ENCODE results near the gene CTBP2. TPM values are rescaled to one million over a fixed set of nuclear protein-coding genes. Genes with fewer than 3 reads are reported as not detected.

The CTBP2 gene
- total RNA-seq, 1 experiment from 2014 or later: 77.8 TPM

- TF ChIP-seq EZH2 (IDR thresholded peaks at IDR 0.05; ENCODE audit: borderline replicate concordance, low read depth, low read length, poor library complexity, severe bottlenecking): no peak
- no peak for TF ChIP-seq CTCF (conservative IDR thresholded peaks at IDR 0.05; ENCODE audit: low read depth, low read length)
- no TSS peak for BruUV-seq (replicated peaks)
- H3K27ac ChIP-seq (ENCODE audit: low read depth, low read length, poor library complexity, severe bottlenecking): peak overlapping the region; percentile 16
- H3K9me3 ChIP-seq (ENCODE audit: low read depth, low read length, poor library complexity, severe bottlenecking): no peaks in the 10 kb centered on the region
- no peak overlapping the region for H3K4me3 ChIP-seq (ENCODE audit: low read depth, low read length, poor library complexity, severe bottlenecking)
- intact Hi-C loops (cut with micrococcal nuclease; ENCODE audit: unreplicated experiment): loop anchor here (10.0 kb wide), 1 partner anchor 661 kb away; no protein-coding TSS in a partner anchor
- no peak for DNase-seq (ENCODE audit: low spot score)
- CTCF ChIA-PET: no interaction called here
- POLR2A ChIA-PET (ENCODE audit: low non-redundant PET): no interaction called here
- no peaks in the 10 kb centered on the region for H3K27me3 ChIP-seq (replicated peaks; ENCODE audit: insufficient read depth, low read depth, low read length, poor library complexity)
- peaks cover 88% of the 10 kb centered on the region for H3K4me1 ChIP-seq (ENCODE audit: insufficient read depth, low read length, poor library complexity, severe bottlenecking)
- H3K36me3 ChIP-seq (ENCODE audit: insufficient read depth, low read length, poor library complexity, severe bottlenecking): no peaks in the 10 kb centered on the region
Measured at GRCh38 chr10:125043841-125044658, 116.3 kb downstream of the CTBP2 start.

GRCh38 chr10:125041856-125042506 lies 118.4 kb downstream of the CTBP2 start:
- Histone ChIP-seq H3K27me3 (replicated peaks; ENCODE audit: insufficient read depth, low read depth, low read length, poor library complexity) (no peaks in the 10 kb centered on the region), H3K4me1 (ENCODE audit: insufficient read depth, low read length, poor library complexity, severe bottlenecking) (peaks cover 98% of the 10 kb centered on the region), H3K27ac (ENCODE audit: low read depth, low read length, poor library complexity, severe bottlenecking) (peak overlapping the region; percentile 37), H3K9me3 (ENCODE audit: low read depth, low read length, poor library complexity, severe bottlenecking) (no peaks in the 10 kb centered on the region), H3K36me3 (ENCODE audit: insufficient read depth, low read length, poor library complexity, severe bottlenecking) (no peaks in the 10 kb centered on the region), H3K4me3 (ENCODE audit: low read depth, low read length, poor library complexity, severe bottlenecking) (no peak overlapping the region)
- ChIA-PET CTCF (interaction anchor here (0.9 kb wide), 1 partner anchor 19 kb away, joined by 3 read pairs; no protein-coding TSS in a partner anchor), POLR2A (ENCODE audit: low non-redundant PET) (no interaction called here)
- BruUV-seq (replicated peaks): no TSS peak
- TF ChIP-seq EZH2 (IDR thresholded peaks at IDR 0.05; ENCODE audit: borderline replicate concordance, low read depth, low read length, poor library complexity, severe bottlenecking) (no peak), CTCF (conservative IDR thresholded peaks at IDR 0.05; ENCODE audit: low read depth, low read length) (no peak)
- intact Hi-C loops (cut with micrococcal nuclease; ENCODE audit: unreplicated experiment): loop anchor here (10.0 kb wide), 1 partner anchor 663 kb away; no protein-coding TSS in a partner anchor
- DNase-seq (ENCODE audit: low spot score): peak; percentile 81

- intact Hi-C loops (cut with micrococcal nuclease; ENCODE audit: unreplicated experiment): loop anchor here (5.0 kb wide), 1 partner anchor 588 kb away; no protein-coding TSS in a partner anchor
- CTCF ChIA-PET: no interaction called here
- Histone ChIP-seq H3K4me1 (ENCODE audit: insufficient read depth, low read length, poor library complexity, severe bottlenecking) (peaks cover 96% of the 10 kb centered on the region), H3K27me3 (replicated peaks; ENCODE audit: insufficient read depth, low read depth, low read length, poor library complexity) (no peaks in the 10 kb centered on the region), H3K36me3 (ENCODE audit: insufficient read depth, low read length, poor library complexity, severe bottlenecking) (no peaks in the 10 kb centered on the region), H3K27ac (ENCODE audit: low read depth, low read length, poor library complexity, severe bottlenecking) (peak overlapping the region; percentile 83), H3K9me3 (ENCODE audit: low read depth, low read length, poor library complexity, severe bottlenecking) (no peaks in the 10 kb centered on the region), H3K4me3 (ENCODE audit: low read depth, low read length, poor library complexity, severe bottlenecking) (no peak overlapping the region)
- TF ChIP-seq CTCF (conservative IDR thresholded peaks at IDR 0.05; ENCODE audit: low read depth, low read length) (no peak), EZH2 (IDR thresholded peaks at IDR 0.05; ENCODE audit: borderline replicate concordance, low read depth, low read length, poor library complexity, severe bottlenecking) (no peak)
- POLR2A ChIA-PET (ENCODE audit: low non-redundant PET): no interaction called here
- no peak for DNase-seq (ENCODE audit: low spot score)
- BruUV-seq (replicated peaks): no TSS peak
Measured at GRCh38 chr10:125039354-125039769, 121.0 kb downstream of the CTBP2 start.
